ENCODE measurements around the gene FIGNL2. TPM values are rescaled to one million over a fixed set of nuclear protein-coding genes. Genes with fewer than 3 reads are reported as not detected.

The FIGNL2 gene
- total and polyA plus RNA-seq, 2 experiments from 2014 or later = 0.13 to 0.32 TPM

DNA sequence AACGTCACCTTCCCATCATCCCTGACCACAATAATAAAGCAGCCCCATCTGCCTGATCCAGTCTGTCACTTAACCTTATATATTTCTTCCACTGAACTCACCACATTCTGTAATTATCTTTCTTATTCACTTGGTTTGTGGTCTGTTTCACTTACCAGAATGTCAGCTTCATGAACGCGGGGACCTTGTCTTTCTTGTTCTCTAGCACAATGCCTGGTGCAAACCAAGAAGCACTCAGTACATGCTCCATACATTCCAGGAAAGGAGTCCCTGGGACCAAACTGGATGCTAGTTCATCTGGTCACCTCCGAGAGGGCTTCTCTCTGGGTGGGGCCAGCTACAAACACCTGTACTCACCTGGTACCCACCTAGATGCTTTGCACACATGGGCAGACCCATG lies 22.0 kb upstream of the FIGNL2 start:
- WGBS, 2 experiments (ENCODE audit: low coverage in 1 of 2, low lambda C conversion rate in 2 of 2, missing lambda C conversion rate in 2 of 2) = 78 to 80% methylated on average over 4 of the region's 4 CpGs
- in situ Hi-C loops (cut with MboI) = no loop called here
- no peak overlapping the region for H3K27ac ChIP-seq

DNA sequence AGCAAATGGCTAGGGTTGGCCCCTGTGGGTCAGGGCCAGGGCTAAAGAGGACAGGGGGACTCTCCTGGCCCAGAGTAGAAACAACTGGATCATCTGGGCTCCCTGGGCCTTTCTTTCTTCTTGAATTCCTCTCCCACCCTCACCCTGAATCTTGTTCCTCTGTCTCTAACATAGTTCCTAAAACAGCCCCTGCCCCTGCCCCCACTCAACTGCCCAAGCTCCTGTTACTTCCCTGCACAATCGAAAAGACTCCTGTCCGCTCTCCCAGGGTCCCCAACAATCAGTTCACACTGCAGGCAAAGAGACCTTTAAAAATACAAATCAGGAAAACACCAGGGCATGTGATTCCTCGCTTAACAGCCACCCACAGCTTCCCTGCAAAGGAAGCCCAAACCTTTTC lies 21.4 kb upstream of the FIGNL2 start:
- Histone ChIP-seq H3K9ac (no peak overlapping the region), H3F3A (ENCODE audit: insufficient read depth) (0 out of 2 replicates have a peak, but pooled peaks cover 4% of the 10 kb centered on the region), H3K9me3 (ENCODE audit: low read depth) (no peaks in the 10 kb centered on the region), H3K36me3 (ENCODE audit: low read depth) (no peaks in the 10 kb centered on the region), H4K20me1 (ENCODE audit: insufficient read depth) (no peaks in the 10 kb centered on the region), H2AFZ (no peak overlapping the region), H3K4me2 (ENCODE audit: unreplicated experiment) (no peak overlapping the region), H3K27ac (no peak overlapping the region), H3K9me2 (ENCODE audit: insufficient read depth) (no peaks in the 10 kb centered on the region), H3K4me3 (no peak overlapping the region), H3K79me2 (ENCODE audit: insufficient read depth) (no peaks in the 10 kb centered on the region), H3K27me3 (replicated peaks; ENCODE audit: insufficient read depth) (0 out of 2 replicates have a peak, but pooled peaks cover 10% of the 10 kb centered on the region), H3K4me1 (ENCODE audit: insufficient read depth) (no peaks in the 10 kb centered on the region; the same call in 1 of the 2 replicates)
- no peak for TF ChIP-seq EZH2 (IDR thresholded peaks at IDR 0.05; ENCODE audit: insufficient read depth, poor library complexity, severe bottlenecking)
- WGBS, 2 experiments (ENCODE audit: low coverage in 1 of 2, low lambda C conversion rate in 2 of 2, missing lambda C conversion rate in 2 of 2) = 90 to 91% methylated on average over 3 of the region's 3 CpGs
- no peak for DNase-seq
- in situ Hi-C loops (cut with MboI) = no loop called here

More for the DNA sequence above, 22.0 kb upstream of the FIGNL2 start:
- Histone ChIP-seq H3K79me2 (ENCODE audit: insufficient read depth) (no peaks in the 10 kb centered on the region), H3K4me2 (ENCODE audit: unreplicated experiment) (no peak overlapping the region), H3K4me1 (ENCODE audit: insufficient read depth) (no peaks in the 10 kb centered on the region; the same call in 1 of the 2 replicates), H3K27me3 (replicated peaks; ENCODE audit: insufficient read depth) (0 out of 2 replicates have a peak, but pooled peaks cover 10% of the 10 kb centered on the region), H3K4me3 (no peak overlapping the region), H3K9ac (no peak overlapping the region), H3K9me2 (ENCODE audit: insufficient read depth) (no peaks in the 10 kb centered on the region), H4K20me1 (ENCODE audit: insufficient read depth) (no peaks in the 10 kb centered on the region), H3K9me3 (ENCODE audit: low read depth) (no peaks in the 10 kb centered on the region), H3K36me3 (ENCODE audit: low read depth) (no peaks in the 10 kb centered on the region), H3F3A (ENCODE audit: insufficient read depth) (0 out of 2 replicates have a peak, but pooled peaks cover 4% of the 10 kb centered on the region), H2AFZ (no peak overlapping the region)
- TF ChIP-seq EZH2 (IDR thresholded peaks at IDR 0.05; ENCODE audit: insufficient read depth, poor library complexity, severe bottlenecking) (no peak), EZH2phosphoT487 (IDR thresholded peaks at IDR 0.05; ENCODE audit: insufficient read depth, low read depth) (no peak)
- DNase-seq = no peak

DNA sequence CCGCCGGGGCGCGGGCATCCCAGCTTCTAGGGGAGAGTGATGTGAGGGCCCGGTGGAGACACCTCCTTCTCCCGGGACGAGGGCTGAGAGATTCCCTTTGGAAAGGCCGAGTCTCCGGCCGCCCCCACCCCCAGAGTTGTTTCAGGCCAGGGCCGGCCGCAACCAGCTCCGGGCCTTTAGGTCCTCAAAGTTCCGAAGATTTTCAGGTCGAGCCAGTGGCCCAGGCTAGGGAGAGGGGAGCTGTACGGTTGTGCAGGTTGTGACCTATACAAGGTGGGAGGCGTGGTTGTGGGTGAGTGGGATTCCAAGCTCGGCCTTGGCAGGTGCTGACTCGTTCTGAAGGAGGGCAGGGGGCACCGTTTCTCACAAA lies 21.0 kb upstream of the FIGNL2 start:
- Histone ChIP-seq H2AFZ (peak overlapping the region; percentile 90), H3K27me3 (replicated peaks; ENCODE audit: insufficient read depth) (0 out of 2 replicates have a peak, but pooled peaks cover 10% of the 10 kb centered on the region), H3K9ac (peak overlapping the region; percentile 36; the same call in 1 of the 2 replicates), H3K27ac (no peak overlapping the region), H4K20me1 (ENCODE audit: insufficient read depth) (no peaks in the 10 kb centered on the region), H3K9me2 (ENCODE audit: insufficient read depth) (no peaks in the 10 kb centered on the region), H3K4me1 (ENCODE audit: insufficient read depth) (no peaks in the 10 kb centered on the region; the same call in 1 of the 2 replicates), H3K79me2 (ENCODE audit: insufficient read depth) (no peaks in the 10 kb centered on the region), H3K4me3 (peak overlapping the region; percentile 66), H3F3A (ENCODE audit: insufficient read depth) (0 out of 2 replicates have a peak, but pooled peaks cover 4% of the 10 kb centered on the region), H3K36me3 (ENCODE audit: low read depth) (no peaks in the 10 kb centered on the region), H3K4me2 (ENCODE audit: unreplicated experiment) (peak overlapping the region; percentile 86), H3K9me3 (ENCODE audit: low read depth) (no peaks in the 10 kb centered on the region)
- no peak for DNase-seq
- TF ChIP-seq EZH2 (IDR thresholded peaks at IDR 0.05; ENCODE audit: insufficient read depth, poor library complexity, severe bottlenecking) = no peak
- no peak for TF ChIP-seq EZH2phosphoT487 (IDR thresholded peaks at IDR 0.05; ENCODE audit: insufficient read depth, low read depth)
- 42 to 46% methylated on average over 14 to 19 of the region's 20 CpGs for WGBS, 2 experiments (ENCODE audit: low coverage in 1 of 2, low lambda C conversion rate in 2 of 2, missing lambda C conversion rate in 2 of 2)
- in situ Hi-C loops (cut with MboI) = no loop called here

DNA sequence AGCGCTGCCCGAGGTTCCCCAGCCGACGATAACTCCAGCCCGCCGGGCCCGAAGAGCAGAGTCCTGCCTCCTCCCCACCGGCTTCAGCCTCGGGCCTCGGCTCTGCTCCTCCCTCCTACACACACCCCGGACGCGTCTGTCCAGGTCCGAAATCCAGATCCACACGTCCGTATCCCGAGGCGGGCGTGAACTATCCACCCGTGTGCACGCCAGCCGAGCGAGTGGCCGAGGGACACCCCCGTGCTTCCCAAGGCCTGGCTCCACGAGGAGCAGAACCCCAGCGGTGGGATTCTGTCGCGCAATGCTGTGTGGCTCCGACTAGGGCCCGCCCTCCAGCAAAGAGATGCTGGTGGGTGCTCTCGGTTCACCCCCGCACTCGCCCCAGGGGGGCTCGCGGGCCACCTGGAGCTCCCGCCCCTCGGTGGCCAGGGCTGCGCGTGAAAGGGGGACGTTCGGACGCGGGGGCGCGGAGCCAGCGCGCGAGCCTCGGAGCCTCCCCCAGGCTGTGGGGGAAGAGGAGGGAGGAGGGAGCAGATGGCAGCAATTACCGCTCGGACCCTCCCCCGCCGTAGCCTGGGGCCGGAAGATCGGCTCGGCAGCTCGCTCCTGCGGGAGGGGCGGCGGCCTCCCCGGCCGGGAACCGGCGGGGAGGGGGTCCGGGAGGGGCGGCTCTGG lies 20.4 kb upstream of the FIGNL2 start:
- H3K27ac ChIP-seq = no peak overlapping the region
- no peaks in the 10 kb centered on the region; the same call in 1 of the 2 replicates for H3K4me1 ChIP-seq (ENCODE audit: insufficient read depth)
- no peaks in the 10 kb centered on the region for H3K79me2 ChIP-seq (ENCODE audit: insufficient read depth)
- 0 out of 2 replicates have a peak, but pooled peaks cover 10% of the 10 kb centered on the region for H3K27me3 ChIP-seq (replicated peaks; ENCODE audit: insufficient read depth)
- H2AFZ ChIP-seq = peak overlapping the region; percentile 90
- peak; percentile 13 for TF ChIP-seq EZH2 (IDR thresholded peaks at IDR 0.05; ENCODE audit: insufficient read depth, poor library complexity, severe bottlenecking)
- TF ChIP-seq EZH2phosphoT487 (IDR thresholded peaks at IDR 0.05; ENCODE audit: insufficient read depth, low read depth) = no peak
- peak overlapping the region; percentile 86 for H3K4me2 ChIP-seq (ENCODE audit: unreplicated experiment)
- H4K20me1 ChIP-seq (ENCODE audit: insufficient read depth) = no peaks in the 10 kb centered on the region
- H3F3A ChIP-seq (ENCODE audit: insufficient read depth) = 0 out of 2 replicates have a peak, but pooled peaks cover 4% of the 10 kb centered on the region
- H3K4me3 ChIP-seq = peak overlapping the region; percentile 66
- no peaks in the 10 kb centered on the region for H3K36me3 ChIP-seq (ENCODE audit: low read depth)
- in situ Hi-C loops (cut with MboI) = no loop called here
- 11 to 12% methylated on average over 41 to 57 of the region's 67 CpGs for WGBS, 2 experiments (ENCODE audit: low coverage in 1 of 2, low lambda C conversion rate in 2 of 2, missing lambda C conversion rate in 2 of 2)
- H3K9me3 ChIP-seq (ENCODE audit: low read depth) = no peaks in the 10 kb centered on the region
- H3K9me2 ChIP-seq (ENCODE audit: insufficient read depth) = no peaks in the 10 kb centered on the region
- peak; percentile 34 for DNase-seq
- peak overlapping the region; percentile 36; the same call in 1 of the 2 replicates for H3K9ac ChIP-seq
